Measurements from ENCODE around the gene SPSB1. TPM values are rescaled to one million over a fixed set of nuclear protein-coding genes. Genes with fewer than 3 reads are reported as not detected.

SPSB1 gene
- polyA plus RNA-seq, 1 donor (not counting 4 experiments of a cell fraction or from before 2014, with no cell fraction given) = 19.8 TPM

- no peaks in the 10 kb centered on the region for H3K9me3 ChIP-seq (ENCODE audit: control insufficient read depth, low read depth, low read length)
- no peak overlapping the region for H3K4me3 ChIP-seq (ENCODE audit: control insufficient read depth in 2 of 3, extremely low read depth in 1 of 3, insufficient read depth in 2 of 3, low read depth in 1 of 3, low read length in 3 of 3)
- no peak overlapping the region for H3K27ac ChIP-seq (ENCODE audit: control insufficient read depth, insufficient read depth, low read length)
- H3K79me2 ChIP-seq (ENCODE audit: control insufficient read depth, insufficient read depth, low read length) = peaks cover 78% of the 10 kb centered on the region
- TF ChIP-seq, protein P1, sequence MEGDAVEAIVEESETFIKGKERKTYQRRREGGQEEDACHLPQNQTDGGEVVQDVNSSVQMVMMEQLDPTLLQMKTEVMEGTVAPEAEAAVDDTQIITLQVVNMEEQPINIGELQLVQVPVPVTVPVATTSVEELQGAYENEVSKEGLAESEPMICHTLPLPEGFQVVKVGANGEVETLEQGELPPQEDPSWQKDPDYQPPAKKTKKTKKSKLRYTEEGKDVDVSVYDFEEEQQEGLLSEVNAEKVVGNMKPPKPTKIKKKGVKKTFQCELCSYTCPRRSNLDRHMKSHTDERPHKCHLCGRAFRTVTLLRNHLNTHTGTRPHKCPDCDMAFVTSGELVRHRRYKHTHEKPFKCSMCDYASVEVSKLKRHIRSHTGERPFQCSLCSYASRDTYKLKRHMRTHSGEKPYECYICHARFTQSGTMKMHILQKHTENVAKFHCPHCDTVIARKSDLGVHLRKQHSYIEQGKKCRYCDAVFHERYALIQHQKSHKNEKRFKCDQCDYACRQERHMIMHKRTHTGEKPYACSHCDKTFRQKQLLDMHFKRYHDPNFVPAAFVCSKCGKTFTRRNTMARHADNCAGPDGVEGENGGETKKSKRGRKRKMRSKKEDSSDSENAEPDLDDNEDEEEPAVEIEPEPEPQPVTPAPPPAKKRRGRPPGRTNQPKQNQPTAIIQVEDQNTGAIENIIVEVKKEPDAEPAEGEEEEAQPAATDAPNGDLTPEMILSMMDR (optimal IDR thresholded peaks at IDR 0.05 in 1 of 3, IDR thresholded peaks at IDR 0.05 in 1 of 3, conservative IDR thresholded peaks at IDR 0.05 in 1 of 3; ENCODE audit: extremely low read depth in 1 of 3, insufficient read depth in 2 of 3, low read length in 3 of 3) = no peak
- no peak for TF ChIP-seq EZH2 (IDR thresholded peaks at IDR 0.05; ENCODE audit: low read length)
- H3K9me1 ChIP-seq (ENCODE audit: control insufficient read depth, extremely low read depth, insufficient read depth, low read length) = no peaks in the 10 kb centered on the region
- H3K36me3 ChIP-seq (ENCODE audit: control insufficient read depth in 2 of 2, extremely low read depth in 1 of 2, insufficient read depth in 2 of 2, low read length in 2 of 2) = peaks cover 3 to 12% of the 10 kb centered on the region in 2 experiments
- dilution Hi-C loops (cut with MboI; ENCODE audit: extremely low pct_ligation_motif_present, low sequenced_read_pairs) = no loop called here
- H3K27me3 ChIP-seq (ENCODE audit: control insufficient read depth, extremely low read depth, insufficient read depth, low read length) = no peaks in the 10 kb centered on the region
- H3K9ac ChIP-seq (ENCODE audit: control insufficient read depth, extremely low read depth, insufficient read depth, low read length) = no peak overlapping the region
- no peak for FAIRE-seq
- no peak overlapping the region for H2AFZ ChIP-seq (ENCODE audit: control insufficient read depth, low read length)
- H4K20me1 ChIP-seq (ENCODE audit: control insufficient read depth, extremely low read depth, insufficient read depth, low read length) = peaks cover 13% of the 10 kb centered on the region
- peaks cover 17% of the 10 kb centered on the region for H3K4me1 ChIP-seq (ENCODE audit: control insufficient read depth, extremely low read depth, insufficient read depth, low read length)
- DNase-seq (ENCODE audit: low read depth, low spot score) = no peak
- H3K4me2 ChIP-seq (ENCODE audit: control insufficient read depth, extremely low read depth, insufficient read depth, low read depth, low read length) = no peak overlapping the region
Observed at GRCh38 chr1:9312168-9312720, 19.6 kb downstream of the SPSB1 start.

- no peak for TF ChIP-seq EZH2 (IDR thresholded peaks at IDR 0.05; ENCODE audit: low read length)
- TF ChIP-seq, protein P1 (optimal IDR thresholded peaks at IDR 0.05 in 1 of 3, IDR thresholded peaks at IDR 0.05 in 1 of 3, conservative IDR thresholded peaks at IDR 0.05 in 1 of 3; ENCODE audit: extremely low read depth in 1 of 3, insufficient read depth in 2 of 3, low read length in 3 of 3) = no peak
- dilution Hi-C loops (cut with MboI; ENCODE audit: extremely low pct_ligation_motif_present, low sequenced_read_pairs) = no loop called here
- DNase-seq (ENCODE audit: low read depth, low spot score) (no peak), FAIRE-seq (no peak)
- no peak overlapping the region for H3K4me3 ChIP-seq (ENCODE audit: control insufficient read depth in 2 of 3, extremely low read depth in 1 of 3, insufficient read depth in 2 of 3, low read depth in 1 of 3, low read length in 3 of 3)
- peaks cover 27% of the 10 kb centered on the region for H3K4me1 ChIP-seq (ENCODE audit: control insufficient read depth, extremely low read depth, insufficient read depth, low read length)
- H2AFZ ChIP-seq (ENCODE audit: control insufficient read depth, low read length) = no peak overlapping the region
- no peaks in the 10 kb centered on the region for H3K9me3 ChIP-seq (ENCODE audit: control insufficient read depth, low read depth, low read length)
- H3K27me3 ChIP-seq (ENCODE audit: control insufficient read depth, extremely low read depth, insufficient read depth, low read length) = no peaks in the 10 kb centered on the region
- peaks cover 75% of the 10 kb centered on the region for H3K79me2 ChIP-seq (ENCODE audit: control insufficient read depth, insufficient read depth, low read length)
- no peaks in the 10 kb centered on the region for H3K9me1 ChIP-seq (ENCODE audit: control insufficient read depth, extremely low read depth, insufficient read depth, low read length)
- H3K27ac ChIP-seq (ENCODE audit: control insufficient read depth, insufficient read depth, low read length) = no peak overlapping the region
- H3K9ac ChIP-seq (ENCODE audit: control insufficient read depth, extremely low read depth, insufficient read depth, low read length) = no peak overlapping the region
- H3K4me2 ChIP-seq (ENCODE audit: control insufficient read depth, extremely low read depth, insufficient read depth, low read depth, low read length) = no peak overlapping the region
- H4K20me1 ChIP-seq (ENCODE audit: control insufficient read depth, extremely low read depth, insufficient read depth, low read length) = peaks cover 8% of the 10 kb centered on the region
- H3K36me3 ChIP-seq (ENCODE audit: control insufficient read depth in 2 of 2, extremely low read depth in 1 of 2, insufficient read depth in 2 of 2, low read length in 2 of 2) = peaks cover 3 to 10% of the 10 kb centered on the region in 2 experiments
Observed at GRCh38 chr1:9313576-9313975, 20.9 kb downstream of the SPSB1 start.

All from keratinocyte (primary cell).